ENCODE results near the gene SDHD. TPM values are rescaled to one million over a fixed set of nuclear protein-coding genes. Genes with fewer than 3 reads are reported as not detected.
"Not testable (repeated sequence)": the region's sequence is repeated elsewhere in the genome, so short reads cannot be mapped to it uniquely, and the experiment has no call there.

Gene SDHD
- polyA plus RNA-seq, 3 donors, result 60.4 to 270 (median 270) TPM

- H3K27ac ChIP-seq (ENCODE audit: low read depth in 1 of 2, low read length in 2 of 2), result peak overlapping the region in 1 of 2 donors; percentile 53
- H3K79me2 ChIP-seq (ENCODE audit: insufficient read depth, low read length); H3K27me3 ChIP-seq (ENCODE audit: control insufficient read depth in 2 of 2, insufficient read depth in 2 of 2, low read length in 2 of 2); DNase-seq; H4K20me1 ChIP-seq (ENCODE audit: insufficient read depth, low read length); H3K9ac ChIP-seq (ENCODE audit: insufficient read depth, low read length, poor library complexity, severe bottlenecking); H3K4me2 ChIP-seq (replicated peaks; ENCODE audit: extremely low read depth, low read length, poor library complexity, severe bottlenecking); H3K9me3 ChIP-seq (replicated peaks in 1 of 2; ENCODE audit: control insufficient read depth in 1 of 2, insufficient read depth in 1 of 2, low read length in 2 of 2); intact Hi-C loops (cut with micrococcal nuclease); H3K4me3 Mint-ChIP-seq; H2AFZ ChIP-seq (ENCODE audit: insufficient read depth, low read depth, low read length, poor library complexity, severe bottlenecking); H3K9me3 Mint-ChIP-seq; H3K4me3 ChIP-seq (replicated peaks in 1 of 3; ENCODE audit: low read depth in 2 of 3, low read length in 3 of 3); H3K27me3 Mint-ChIP-seq (ENCODE audit: low read depth in 3 of 3): not testable (repeated sequence)
- 80% methylated on average over 1 of the region's 3 CpGs for WGBS (ENCODE audit: insufficient coverage)
- peaks cover 9 to 12% of the 10 kb centered on the region in 2 donors for H3K4me1 ChIP-seq (ENCODE audit: control insufficient read depth in 1 of 2, insufficient read depth in 2 of 2, low read length in 2 of 2)
- H3K4me1 Mint-ChIP-seq, result peaks cover 22% of the 10 kb centered on the region
- H3K36me3 Mint-ChIP-seq, result peaks cover 66 to 79% of the 10 kb centered on the region in 2 donors
- peak overlapping the region in 6 of 7 donors; percentile 47 to 84 (median 78) for H3K27ac Mint-ChIP-seq
- H3K36me3 ChIP-seq (replicated peaks in 1 of 2; ENCODE audit: control insufficient read depth in 1 of 2, insufficient read depth in 2 of 2, low read length in 2 of 2), result peaks cover 41 to 59% of the 10 kb centered on the region in 2 donors
Measured at GRCh38 chr11:112048256-112048655, 38.4 kb upstream of the SDHD start.

- Histone ChIP-seq H3K36me3 (replicated peaks in 1 of 2; ENCODE audit: control insufficient read depth in 1 of 2, insufficient read depth in 2 of 2, low read length in 2 of 2) (peaks cover 44 to 57% of the 10 kb centered on the region in 2 donors), H3K4me3 (replicated peaks in 1 of 3; ENCODE audit: low read depth in 2 of 3, low read length in 3 of 3) (no peak overlapping the region), H2AFZ (ENCODE audit: insufficient read depth, low read depth, low read length, poor library complexity, severe bottlenecking) (no peak overlapping the region), H3K9ac (ENCODE audit: insufficient read depth, low read length, poor library complexity, severe bottlenecking) (no peak overlapping the region), H3K79me2 (ENCODE audit: insufficient read depth, low read length) (no peaks in the 10 kb centered on the region), H3K27me3 (ENCODE audit: control insufficient read depth in 2 of 2, insufficient read depth in 2 of 2, low read length in 2 of 2) (no peaks in the 10 kb centered on the region), H3K9me3 (replicated peaks in 1 of 2; ENCODE audit: control insufficient read depth in 1 of 2, insufficient read depth in 1 of 2, low read length in 2 of 2) (no peaks in the 10 kb centered on the region), H3K27ac (ENCODE audit: low read depth in 1 of 2, low read length in 2 of 2) (peak overlapping the region in 1 of 2 donors; percentile 9), H3K4me2 (replicated peaks; ENCODE audit: extremely low read depth, low read length, poor library complexity, severe bottlenecking) (no peak overlapping the region), H3K4me1 (ENCODE audit: control insufficient read depth in 1 of 2, insufficient read depth in 2 of 2, low read length in 2 of 2) (peaks cover 9 to 12% of the 10 kb centered on the region in 2 donors), H4K20me1 (ENCODE audit: insufficient read depth, low read length) (no peaks in the 10 kb centered on the region)
- Mint-ChIP-seq H3K36me3 (peaks cover 63 to 80% of the 10 kb centered on the region in 2 donors), H3K9me3 (no peaks in the 10 kb centered on the region), H3K4me3 (no peak overlapping the region), H3K4me1 (peaks cover 22% of the 10 kb centered on the region), H3K27me3 (ENCODE audit: low read depth in 3 of 3) (peaks cover 0 to 2% (median 0%) of the 10 kb centered on the region in 3 donors), H3K27ac (no peak overlapping the region)
- intact Hi-C loops (cut with micrococcal nuclease), result no loop called here
- WGBS (ENCODE audit: insufficient coverage), result 0% methylated on average over 1 of the region's 2 CpGs
- TF ChIP-seq CTCF (IDR thresholded peaks at IDR 0.05), result no peak
- no peak for DNase-seq
Measured at GRCh38 chr11:112049777-112050176, 36.9 kb upstream of the SDHD start.
